Panc1 (cell line): ENCODE results near the gene CTNNA1. TPM values are rescaled to one million over a fixed set of nuclear protein-coding genes. Genes with fewer than 3 reads are reported as not detected.

ENCODE experiments used
- ATAC-seq: fragments of 200-7000 bp; cut with Tn5 transposase; 2 replicates; pipeline ENCODE4 v1.9.1; 2020; ENCODE audit warnings: mild to moderate bottlenecking, moderate library complexity
- BruUV-seq: library from RNA; stranded (reverse); fragments of 400-500 nt; replicated peaks from 2 replicates; lab custom pipeline; 2021; lab: Mats Ljungman, UMichigan
- CTCF ChIA-PET: fragments of 300-600 bp; sonication (Branson Sonifier 250); formaldehyde crosslinking; loops from one replicate; lab custom pipeline; 2022; ENCODE audit warnings: antibody characterized with exemption; lab: Charles Lee
- POLR2A ChIA-PET: fragments of 300-600 bp; sonication (Branson Sonifier 250); formaldehyde crosslinking; loops from one replicate; lab custom pipeline; 2022; ENCODE audit warnings: antibody characterized with exemption; lab: Charles Lee
- DNase-seq: peaks from one replicate; pipeline ENCODE4 v3.0.0-alpha.2; 2010; ENCODE audit warnings: low read depth, low spot score
- H3K27ac ChIP-seq: 2 replicates; pipeline ENCODE4 v1.5.1; 2011; ENCODE audit warnings: mild to moderate bottlenecking, low read length, inconsistent platforms
- H3K27me3 ChIP-seq: fragments of 200-500 bp; sonication (Bioruptor generic); 2 replicates; pipeline ENCODE4 v1.6.0; 2014; ENCODE audit warnings: low read length, inconsistent platforms; ENCODE audit not compliant: control insufficient read depth, insufficient read depth
- H3K36me3 ChIP-seq: fragments of 200-500 bp; sonication (Bioruptor generic); 2 replicates; pipeline ENCODE4 v1.5.1; 2014; ENCODE audit warnings: inconsistent platforms, mild to moderate bottlenecking, low read length, moderate library complexity; ENCODE audit not compliant: control insufficient read depth, insufficient read depth
- H3K4me1 ChIP-seq: 2 replicates; pipeline ENCODE4 v1.5.1; 2011; ENCODE audit warnings: inconsistent platforms, mild to moderate bottlenecking, low read length, moderate library complexity; ENCODE audit not compliant: control insufficient read depth, insufficient read depth
- H3K4me3 ChIP-seq, 2 experiments: 2 replicates each; pipeline ENCODE4 v1.5.1; 2011 to 2012; ENCODE audit warnings: low read depth in 2 of 2, low read length in 2 of 2, mild to moderate bottlenecking in 2 of 2, inconsistent platforms in 1 of 2, moderate library complexity in 1 of 2
- H3K9me3 ChIP-seq: fragments of 200-500 bp; sonication (Bioruptor generic); 2 replicates; pipeline ENCODE4 v1.5.1; 2014; ENCODE audit warnings: low read depth, mild to moderate bottlenecking, inconsistent platforms, low read length, moderate library complexity; ENCODE audit not compliant: control insufficient read depth, insufficient read depth
- POLR2AphosphoS5 ChIP-seq: IDR thresholded peaks from 2 replicates; pipeline ENCODE4 v1.6.1; 2012; ENCODE audit warnings: mild to moderate bottlenecking, low read depth, low read length, moderate library complexity
- SIN3A ChIP-seq: IDR thresholded peaks from 2 replicates; pipeline ENCODE4 v1.6.1; 2012; ENCODE audit warnings: low read depth, mild to moderate bottlenecking, low read length, moderate library complexity, borderline replicate concordance; ENCODE audit not compliant: insufficient read depth
- TCF7L2 ChIP-seq: IDR thresholded peaks from 2 replicates; pipeline ENCODE4 v1.6.1; 2011; ENCODE audit warnings: mild to moderate bottlenecking, low read depth, low read length, inconsistent platforms
- in situ Hi-C: cut with HindIII; loops from 2 replicates; pipeline ENCODE4 v1.10.0; 2016; ENCODE audit warnings: low sequenced_read_pairs, low pct_unique_long_range_greater_than_20kb
- intact Hi-C: fragments of 100-400 bp; cut with micrococcal nuclease; formaldehyde crosslinking; loops from one replicate; pipeline ENCODE4 v1.10.0; 2022; ENCODE audit not compliant: unreplicated experiment
- total RNA-seq: library from RNA; stranded (reverse); gene quantifications from one replicate; pipeline ENCODE4 v1.2.1, GENCODE V29; 2021; ENCODE audit not compliant: unreplicated experiment
- TF ChIP-seq, protein P1 (sequence below): fragments of 450-650 bp; IDR thresholded peaks from 2 replicates; pipeline ENCODE4 v1.5.1; 2017; ENCODE audit warnings: mild to moderate bottlenecking
- TF ChIP-seq, protein P2 (sequence below), 2 experiments: IDR thresholded peaks; 2 replicates each; pipeline ENCODE4 v1.6.1; 2011 to 2012; ENCODE audit warnings: low read depth in 2 of 2, control low read depth in 1 of 2, low read length in 1 of 2, mild to moderate bottlenecking in 1 of 2, moderate library complexity in 1 of 2; ENCODE audit not compliant: insufficient read depth in 1 of 2

Gene CTNNA1
- total RNA-seq, 1 experiment from 2014 or later, result 298 TPM

GRCh38 chr5:138955013-138955660 is 201.9 kb downstream of the CTNNA1 start:
- DNase-seq (no peak), ATAC-seq (no peak)
- H3K9me3 ChIP-seq, result no peaks in the 10 kb centered on the region
- no peaks in the 10 kb centered on the region for H3K4me1 ChIP-seq
- TF ChIP-seq TCF7L2 (no peak), SIN3A (no peak), POLR2AphosphoS5 (no peak)
- TF ChIP-seq, protein P1, sequence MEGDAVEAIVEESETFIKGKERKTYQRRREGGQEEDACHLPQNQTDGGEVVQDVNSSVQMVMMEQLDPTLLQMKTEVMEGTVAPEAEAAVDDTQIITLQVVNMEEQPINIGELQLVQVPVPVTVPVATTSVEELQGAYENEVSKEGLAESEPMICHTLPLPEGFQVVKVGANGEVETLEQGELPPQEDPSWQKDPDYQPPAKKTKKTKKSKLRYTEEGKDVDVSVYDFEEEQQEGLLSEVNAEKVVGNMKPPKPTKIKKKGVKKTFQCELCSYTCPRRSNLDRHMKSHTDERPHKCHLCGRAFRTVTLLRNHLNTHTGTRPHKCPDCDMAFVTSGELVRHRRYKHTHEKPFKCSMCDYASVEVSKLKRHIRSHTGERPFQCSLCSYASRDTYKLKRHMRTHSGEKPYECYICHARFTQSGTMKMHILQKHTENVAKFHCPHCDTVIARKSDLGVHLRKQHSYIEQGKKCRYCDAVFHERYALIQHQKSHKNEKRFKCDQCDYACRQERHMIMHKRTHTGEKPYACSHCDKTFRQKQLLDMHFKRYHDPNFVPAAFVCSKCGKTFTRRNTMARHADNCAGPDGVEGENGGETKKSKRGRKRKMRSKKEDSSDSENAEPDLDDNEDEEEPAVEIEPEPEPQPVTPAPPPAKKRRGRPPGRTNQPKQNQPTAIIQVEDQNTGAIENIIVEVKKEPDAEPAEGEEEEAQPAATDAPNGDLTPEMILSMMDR, result no peak
- TF ChIP-seq, protein P2, sequence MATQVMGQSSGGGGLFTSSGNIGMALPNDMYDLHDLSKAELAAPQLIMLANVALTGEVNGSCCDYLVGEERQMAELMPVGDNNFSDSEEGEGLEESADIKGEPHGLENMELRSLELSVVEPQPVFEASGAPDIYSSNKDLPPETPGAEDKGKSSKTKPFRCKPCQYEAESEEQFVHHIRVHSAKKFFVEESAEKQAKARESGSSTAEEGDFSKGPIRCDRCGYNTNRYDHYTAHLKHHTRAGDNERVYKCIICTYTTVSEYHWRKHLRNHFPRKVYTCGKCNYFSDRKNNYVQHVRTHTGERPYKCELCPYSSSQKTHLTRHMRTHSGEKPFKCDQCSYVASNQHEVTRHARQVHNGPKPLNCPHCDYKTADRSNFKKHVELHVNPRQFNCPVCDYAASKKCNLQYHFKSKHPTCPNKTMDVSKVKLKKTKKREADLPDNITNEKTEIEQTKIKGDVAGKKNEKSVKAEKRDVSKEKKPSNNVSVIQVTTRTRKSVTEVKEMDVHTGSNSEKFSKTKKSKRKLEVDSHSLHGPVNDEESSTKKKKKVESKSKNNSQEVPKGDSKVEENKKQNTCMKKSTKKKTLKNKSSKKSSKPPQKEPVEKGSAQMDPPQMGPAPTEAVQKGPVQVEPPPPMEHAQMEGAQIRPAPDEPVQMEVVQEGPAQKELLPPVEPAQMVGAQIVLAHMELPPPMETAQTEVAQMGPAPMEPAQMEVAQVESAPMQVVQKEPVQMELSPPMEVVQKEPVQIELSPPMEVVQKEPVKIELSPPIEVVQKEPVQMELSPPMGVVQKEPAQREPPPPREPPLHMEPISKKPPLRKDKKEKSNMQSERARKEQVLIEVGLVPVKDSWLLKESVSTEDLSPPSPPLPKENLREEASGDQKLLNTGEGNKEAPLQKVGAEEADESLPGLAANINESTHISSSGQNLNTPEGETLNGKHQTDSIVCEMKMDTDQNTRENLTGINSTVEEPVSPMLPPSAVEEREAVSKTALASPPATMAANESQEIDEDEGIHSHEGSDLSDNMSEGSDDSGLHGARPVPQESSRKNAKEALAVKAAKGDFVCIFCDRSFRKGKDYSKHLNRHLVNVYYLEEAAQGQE (IDR thresholded peaks at IDR 0.05; ENCODE audit: insufficient read depth in 1 of 2, low read depth in 2 of 2, low read length in 1 of 2), result no peak
- BruUV-seq, result no TSS peak
- H3K27me3 ChIP-seq, result no peaks in the 10 kb centered on the region
- CTCF ChIA-PET, result no interaction called here
- POLR2A ChIA-PET, result no interaction called here
- H3K36me3 ChIP-seq, result no peaks in the 10 kb centered on the region
- intact Hi-C loops, result no loop called here
- in situ Hi-C loops, result no loop called here
- H3K4me3 ChIP-seq, result no peak overlapping the region
- H3K27ac ChIP-seq, result no peak overlapping the region

DNA sequence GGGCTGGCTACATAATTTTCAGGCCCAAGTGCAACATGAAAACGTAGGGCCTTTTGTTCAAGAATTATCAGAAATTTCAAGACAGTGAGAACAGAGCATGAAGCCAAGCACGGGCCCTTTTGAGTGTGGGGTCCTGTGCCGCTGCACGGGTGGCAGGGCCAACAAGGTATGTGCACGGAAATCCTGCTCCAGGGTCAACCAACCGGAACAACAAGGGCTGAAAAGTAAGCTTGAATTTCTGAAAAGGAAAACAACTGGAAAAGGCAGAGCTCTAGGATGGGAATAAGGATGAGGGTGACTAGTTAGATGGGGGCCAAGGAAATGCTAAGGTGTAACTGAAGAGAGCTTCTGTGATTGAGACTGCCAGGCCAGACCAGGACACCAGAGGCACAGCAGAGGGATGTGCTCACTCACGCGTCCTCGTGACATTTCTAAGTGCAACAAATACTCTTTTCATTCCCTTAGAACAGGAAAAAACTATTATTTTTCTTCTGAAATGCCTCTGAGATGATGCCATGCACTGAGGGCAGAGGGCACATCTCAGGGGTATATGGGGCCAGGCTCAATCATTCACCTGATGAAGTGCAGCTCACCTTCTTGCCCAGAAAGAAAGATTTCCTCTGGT is 202.6 kb downstream of the CTNNA1 start:
- no peak overlapping the region for H3K4me3 ChIP-seq
- no peak for TF ChIP-seq TCF7L2
- no peak for TF ChIP-seq POLR2AphosphoS5
- TF ChIP-seq, protein P1, result no peak
- TF ChIP-seq SIN3A, result no peak
- TF ChIP-seq, protein P2 (IDR thresholded peaks at IDR 0.05; ENCODE audit: insufficient read depth in 1 of 2, low read depth in 2 of 2, low read length in 1 of 2), result no peak
- intact Hi-C loops, result no loop called here
- H3K27ac ChIP-seq, result no peak overlapping the region
- no peaks in the 10 kb centered on the region for H3K36me3 ChIP-seq
- DNase-seq (no peak), ATAC-seq (no peak)
- ChIA-PET CTCF (interaction anchor here (0.7 kb wide), 1 partner anchor 199 kb away, joined by 8 read pairs; no protein-coding TSS in a partner anchor), POLR2A (no interaction called here)
- in situ Hi-C loops, result no loop called here
- no TSS peak for BruUV-seq
- no peaks in the 10 kb centered on the region for H3K9me3 ChIP-seq
- no peaks in the 10 kb centered on the region for H3K27me3 ChIP-seq
- no peaks in the 10 kb centered on the region for H3K4me1 ChIP-seq
